GM23338 (cell line): ENCODE results near the gene OSER1. TPM values are rescaled to one million over a fixed set of nuclear protein-coding genes. Genes with fewer than 3 reads are reported as not detected.

Experiments
- ATAC-seq: fragments of 200-7000 bp; cut with Tn5 transposase; 3 replicates; pipeline ENCODE4 v1.9.1; 2020
- DNase-seq: peaks from one replicate; pipeline ENCODE4 v3.0.0-alpha.2; 2015; ENCODE audit warnings: low spot score
- H2AFZ ChIP-seq: fragments of 200-600 bp; sonication (generic); 2 replicates; pipeline ENCODE4 v1.8.0; 2016; ENCODE audit warnings: antibody characterized with exemption, mild to moderate bottlenecking, moderate library complexity
- H3F3A ChIP-seq: fragments of 200-600 bp; sonication (generic); replicated peaks from 2 replicates; pipeline ENCODE4 v1.8.0; 2017; ENCODE audit warnings: antibody characterized with exemption, mixed run types, low read depth
- H3K27ac ChIP-seq: fragments of 200-600 bp; sonication (generic); 2 replicates; pipeline ENCODE4 v1.6.1; 2016; ENCODE audit warnings: low read depth
- H3K27me3 ChIP-seq: fragments of 200-600 bp; sonication (generic); 2 replicates; pipeline ENCODE4 v1.8.0; 2016; ENCODE audit warnings: mild to moderate bottlenecking, mixed run types, moderate library complexity; ENCODE audit not compliant: insufficient read depth
- H3K36me3 ChIP-seq: fragments of 200-600 bp; sonication (generic); 2 replicates; pipeline ENCODE4 v1.8.0; 2016; ENCODE audit warnings: mild to moderate bottlenecking; ENCODE audit not compliant: insufficient read depth
- H3K4me1 ChIP-seq: fragments of 200-600 bp; sonication (generic); 2 replicates; pipeline ENCODE4 v1.8.0; 2016; ENCODE audit warnings: mild to moderate bottlenecking, moderate library complexity; ENCODE audit not compliant: insufficient read depth
- H3K4me2 ChIP-seq: fragments of 200-600 bp; sonication (generic); 2 replicates; pipeline ENCODE4 v1.7.1; 2017; ENCODE audit warnings: mixed run types
- H3K4me3 ChIP-seq: fragments of 200-600 bp; sonication (generic); 2 replicates; pipeline ENCODE4 v1.6.1; 2016; ENCODE audit warnings: mixed run types
- H3K79me2 ChIP-seq: fragments of 200-600 bp; sonication (generic); replicated peaks from 2 replicates; pipeline ENCODE4 v1.8.0; 2017; ENCODE audit warnings: mild to moderate bottlenecking; ENCODE audit not compliant: insufficient read depth
- H3K9me2 ChIP-seq: fragments of 200-600 bp; sonication (generic); 2 replicates; pipeline ENCODE4 v1.8.0; 2017; ENCODE audit not compliant: insufficient read depth
- H4K20me1 ChIP-seq: fragments of 200-600 bp; sonication (generic); replicated peaks from 2 replicates; pipeline ENCODE4 v1.8.0; 2017; ENCODE audit warnings: mild to moderate bottlenecking; ENCODE audit not compliant: insufficient read depth
- H3K27ac Mint-ChIP-seq: 2 replicates; pipeline ENCODE4 v1.8.0; 2020; ENCODE audit warnings: inconsistent platforms, mild to moderate bottlenecking, moderate library complexity, mixed read lengths
- H3K27me3 Mint-ChIP-seq: 3 replicates; pipeline ENCODE4 v1.8.0; 2022; ENCODE audit warnings: low read depth, mild to moderate bottlenecking, moderate library complexity, mixed read lengths, inconsistent platforms; ENCODE audit not compliant: insufficient read depth, poor library complexity
- H3K36me3 Mint-ChIP-seq: 3 replicates; pipeline ENCODE4 v1.8.0; 2021; ENCODE audit warnings: low read depth, mild to moderate bottlenecking, inconsistent platforms, moderate library complexity, mixed read lengths
- H3K4me1 Mint-ChIP-seq: 3 replicates; pipeline ENCODE4 v1.8.0; 2020; ENCODE audit warnings: mild to moderate bottlenecking, inconsistent platforms, mixed read lengths
- H3K4me3 Mint-ChIP-seq: 3 replicates; pipeline ENCODE4 v1.8.0; 2021; ENCODE audit warnings: moderate library complexity, mild to moderate bottlenecking, inconsistent platforms, mixed read lengths
- H3K9me3 Mint-ChIP-seq: 3 replicates; pipeline ENCODE4 v1.8.0; 2020; ENCODE audit warnings: moderate library complexity, mild to moderate bottlenecking, inconsistent platforms, mixed read lengths
- CREB1 ChIP-seq: fragments of 250-450 bp; sonication (Bioruptor Pico); IDR thresholded peaks from 2 replicates; pipeline ENCODE4 v1.5.0; 2020; ENCODE audit warnings: low read depth, mild to moderate bottlenecking, moderate library complexity
- EZH2 ChIP-seq: fragments of 200-600 bp; sonication (generic); IDR thresholded peaks from one replicate; pipeline ENCODE4 v1.8.0; 2017; ENCODE audit warnings: antibody characterized with exemption, mild to moderate bottlenecking, low read depth; ENCODE audit not compliant: unreplicated experiment
- EZH2phosphoT487 ChIP-seq: fragments of 200-600 bp; sonication (generic); IDR thresholded peaks from one replicate; pipeline ENCODE4 v1.8.1; 2018; ENCODE audit warnings: antibody characterized with exemption; ENCODE audit not compliant: unreplicated experiment
- JUNB ChIP-seq: IDR thresholded peaks from one replicate; pipeline ENCODE4 v1.6.1; 2016; ENCODE audit warnings: antibody characterized with exemption; ENCODE audit not compliant: unreplicated experiment
- NANOG ChIP-seq: IDR thresholded peaks from 2 replicates; pipeline ENCODE4 v1.6.1; 2016; ENCODE audit warnings: antibody characterized with exemption, borderline replicate concordance
- POLR2AphosphoS5 ChIP-seq: IDR thresholded peaks from 2 replicates; pipeline ENCODE4 v1.6.1; 2016; ENCODE audit warnings: antibody characterized with exemption, low read depth
- STAT1 ChIP-seq: IDR thresholded peaks from one replicate; pipeline ENCODE4 v1.6.1; 2016; ENCODE audit warnings: antibody characterized with exemption; ENCODE audit not compliant: unreplicated experiment
- ZNF114 ChIP-seq: fragments of 250-450 bp; sonication (Bioruptor Pico); IDR thresholded peaks from 2 replicates; pipeline ENCODE4 v1.5.0; 2020; ENCODE audit warnings: mild to moderate bottlenecking, moderate library complexity
- ZNF331 ChIP-seq: fragments of 250-450 bp; sonication (Bioruptor Pico); IDR thresholded peaks from 2 replicates; pipeline ENCODE4 v1.5.0; 2020; ENCODE audit warnings: low read depth, mild to moderate bottlenecking, moderate library complexity
- polyA plus RNA-seq: library from polyadenylated mRNA; unstranded; fragments of >200 nt; fragmentation: Nextera tagmentation; extraction: Ambion mirVana; gene quantifications from 2 replicates; pipeline ENCODE4 v1.2.1, GENCODE V29; 2016
- total RNA-seq: library from RNA; depleted of rRNA; stranded (reverse); fragments of >200 nt; shearing (Covaris generic); gene quantifications from 2 replicates; pipeline ENCODE4 v1.2.3, GENCODE V29; 2014
- TF ChIP-seq, protein P1 (sequence below), 2 experiments: fragments of 200-600 bp in 1 of 2; sonication (generic) in 1 of 2; conservative IDR thresholded peaks; 2 replicates each; pipeline versions ENCODE4 v1.5.1 to v1.6.1; 2016 to 2017; ENCODE audit warnings: antibody characterized with exemption in 2 of 2, low read depth in 2 of 2, mild to moderate bottlenecking in 2 of 2, moderate library complexity in 1 of 2
- TF ChIP-seq, protein P2 (sequence below): fragments of 250-450 bp; sonication (Bioruptor Pico); IDR thresholded peaks from 2 replicates; pipeline ENCODE4 v1.5.0; 2020; ENCODE audit warnings: mild to moderate bottlenecking, moderate library complexity
- TF ChIP-seq, protein P3 (sequence below): IDR thresholded peaks from 2 replicates; pipeline ENCODE4 v1.6.1; 2016; ENCODE audit warnings: antibody characterized with exemption
- TF ChIP-seq, protein P4 (sequence below): IDR thresholded peaks from one replicate; pipeline ENCODE4 v1.6.1; 2018; ENCODE audit warnings: antibody characterized with exemption; ENCODE audit not compliant: unreplicated experiment

The OSER1 gene
- total and polyA plus RNA-seq, 2 experiments from 2014 or later, result 25.2 to 31.1 TPM

DNA sequence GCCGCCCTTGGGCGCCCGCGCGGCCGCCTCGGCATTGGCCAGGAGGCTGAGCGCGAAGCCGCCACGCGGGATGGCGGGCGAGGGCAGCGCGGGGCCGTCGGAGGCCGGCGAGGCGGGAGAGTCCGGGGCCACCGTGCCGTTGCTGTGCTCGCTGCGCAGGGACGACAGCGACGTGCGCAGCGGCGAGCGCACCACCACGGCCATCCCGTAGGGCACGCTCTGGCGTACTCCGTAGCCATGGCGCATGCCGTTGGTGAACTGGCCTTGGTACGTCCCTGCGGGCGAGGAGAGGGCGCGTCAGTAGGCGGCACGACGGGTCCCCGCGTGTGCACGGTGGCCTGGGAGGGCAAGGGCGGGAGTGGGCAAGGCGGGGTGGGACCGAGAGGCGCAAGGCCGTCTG lies 50.4 kb downstream of the OSER1 start:
- Mint-ChIP-seq H3K27me3 (peaks cover 5% of the 10 kb centered on the region), H3K36me3 (no peaks in the 10 kb centered on the region; the same call in 2 of the 3 replicates), H3K4me1 (peaks cover 4% of the 10 kb centered on the region; the same call in 2 of the 3 replicates), H3K9me3 (no peaks in the 10 kb centered on the region; the same call in 2 of the 3 replicates), H3K4me3 (no peak overlapping the region), H3K27ac (no peak overlapping the region)
- H2AFZ ChIP-seq, result no peak overlapping the region
- peaks cover 5% of the 10 kb centered on the region; the same call in 1 of the 2 replicates for H3K9me2 ChIP-seq
- H3K4me1 ChIP-seq, result no peaks in the 10 kb centered on the region
- H3K4me2 ChIP-seq, result no peak overlapping the region
- TF ChIP-seq NANOG (no peak), POLR2AphosphoS5 (no peak), ZNF331 (no peak), EZH2phosphoT487 (no peak), EZH2 (no peak), ZNF114 (CRISPR knock-in tag) (no peak), JUNB (no peak), STAT1 (no peak), CREB1 (no peak)
- TF ChIP-seq, protein P1, sequence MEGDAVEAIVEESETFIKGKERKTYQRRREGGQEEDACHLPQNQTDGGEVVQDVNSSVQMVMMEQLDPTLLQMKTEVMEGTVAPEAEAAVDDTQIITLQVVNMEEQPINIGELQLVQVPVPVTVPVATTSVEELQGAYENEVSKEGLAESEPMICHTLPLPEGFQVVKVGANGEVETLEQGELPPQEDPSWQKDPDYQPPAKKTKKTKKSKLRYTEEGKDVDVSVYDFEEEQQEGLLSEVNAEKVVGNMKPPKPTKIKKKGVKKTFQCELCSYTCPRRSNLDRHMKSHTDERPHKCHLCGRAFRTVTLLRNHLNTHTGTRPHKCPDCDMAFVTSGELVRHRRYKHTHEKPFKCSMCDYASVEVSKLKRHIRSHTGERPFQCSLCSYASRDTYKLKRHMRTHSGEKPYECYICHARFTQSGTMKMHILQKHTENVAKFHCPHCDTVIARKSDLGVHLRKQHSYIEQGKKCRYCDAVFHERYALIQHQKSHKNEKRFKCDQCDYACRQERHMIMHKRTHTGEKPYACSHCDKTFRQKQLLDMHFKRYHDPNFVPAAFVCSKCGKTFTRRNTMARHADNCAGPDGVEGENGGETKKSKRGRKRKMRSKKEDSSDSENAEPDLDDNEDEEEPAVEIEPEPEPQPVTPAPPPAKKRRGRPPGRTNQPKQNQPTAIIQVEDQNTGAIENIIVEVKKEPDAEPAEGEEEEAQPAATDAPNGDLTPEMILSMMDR (conservative IDR thresholded peaks at IDR 0.05; ENCODE audit: low read depth in 2 of 2), result no peak
- TF ChIP-seq, protein P2, sequence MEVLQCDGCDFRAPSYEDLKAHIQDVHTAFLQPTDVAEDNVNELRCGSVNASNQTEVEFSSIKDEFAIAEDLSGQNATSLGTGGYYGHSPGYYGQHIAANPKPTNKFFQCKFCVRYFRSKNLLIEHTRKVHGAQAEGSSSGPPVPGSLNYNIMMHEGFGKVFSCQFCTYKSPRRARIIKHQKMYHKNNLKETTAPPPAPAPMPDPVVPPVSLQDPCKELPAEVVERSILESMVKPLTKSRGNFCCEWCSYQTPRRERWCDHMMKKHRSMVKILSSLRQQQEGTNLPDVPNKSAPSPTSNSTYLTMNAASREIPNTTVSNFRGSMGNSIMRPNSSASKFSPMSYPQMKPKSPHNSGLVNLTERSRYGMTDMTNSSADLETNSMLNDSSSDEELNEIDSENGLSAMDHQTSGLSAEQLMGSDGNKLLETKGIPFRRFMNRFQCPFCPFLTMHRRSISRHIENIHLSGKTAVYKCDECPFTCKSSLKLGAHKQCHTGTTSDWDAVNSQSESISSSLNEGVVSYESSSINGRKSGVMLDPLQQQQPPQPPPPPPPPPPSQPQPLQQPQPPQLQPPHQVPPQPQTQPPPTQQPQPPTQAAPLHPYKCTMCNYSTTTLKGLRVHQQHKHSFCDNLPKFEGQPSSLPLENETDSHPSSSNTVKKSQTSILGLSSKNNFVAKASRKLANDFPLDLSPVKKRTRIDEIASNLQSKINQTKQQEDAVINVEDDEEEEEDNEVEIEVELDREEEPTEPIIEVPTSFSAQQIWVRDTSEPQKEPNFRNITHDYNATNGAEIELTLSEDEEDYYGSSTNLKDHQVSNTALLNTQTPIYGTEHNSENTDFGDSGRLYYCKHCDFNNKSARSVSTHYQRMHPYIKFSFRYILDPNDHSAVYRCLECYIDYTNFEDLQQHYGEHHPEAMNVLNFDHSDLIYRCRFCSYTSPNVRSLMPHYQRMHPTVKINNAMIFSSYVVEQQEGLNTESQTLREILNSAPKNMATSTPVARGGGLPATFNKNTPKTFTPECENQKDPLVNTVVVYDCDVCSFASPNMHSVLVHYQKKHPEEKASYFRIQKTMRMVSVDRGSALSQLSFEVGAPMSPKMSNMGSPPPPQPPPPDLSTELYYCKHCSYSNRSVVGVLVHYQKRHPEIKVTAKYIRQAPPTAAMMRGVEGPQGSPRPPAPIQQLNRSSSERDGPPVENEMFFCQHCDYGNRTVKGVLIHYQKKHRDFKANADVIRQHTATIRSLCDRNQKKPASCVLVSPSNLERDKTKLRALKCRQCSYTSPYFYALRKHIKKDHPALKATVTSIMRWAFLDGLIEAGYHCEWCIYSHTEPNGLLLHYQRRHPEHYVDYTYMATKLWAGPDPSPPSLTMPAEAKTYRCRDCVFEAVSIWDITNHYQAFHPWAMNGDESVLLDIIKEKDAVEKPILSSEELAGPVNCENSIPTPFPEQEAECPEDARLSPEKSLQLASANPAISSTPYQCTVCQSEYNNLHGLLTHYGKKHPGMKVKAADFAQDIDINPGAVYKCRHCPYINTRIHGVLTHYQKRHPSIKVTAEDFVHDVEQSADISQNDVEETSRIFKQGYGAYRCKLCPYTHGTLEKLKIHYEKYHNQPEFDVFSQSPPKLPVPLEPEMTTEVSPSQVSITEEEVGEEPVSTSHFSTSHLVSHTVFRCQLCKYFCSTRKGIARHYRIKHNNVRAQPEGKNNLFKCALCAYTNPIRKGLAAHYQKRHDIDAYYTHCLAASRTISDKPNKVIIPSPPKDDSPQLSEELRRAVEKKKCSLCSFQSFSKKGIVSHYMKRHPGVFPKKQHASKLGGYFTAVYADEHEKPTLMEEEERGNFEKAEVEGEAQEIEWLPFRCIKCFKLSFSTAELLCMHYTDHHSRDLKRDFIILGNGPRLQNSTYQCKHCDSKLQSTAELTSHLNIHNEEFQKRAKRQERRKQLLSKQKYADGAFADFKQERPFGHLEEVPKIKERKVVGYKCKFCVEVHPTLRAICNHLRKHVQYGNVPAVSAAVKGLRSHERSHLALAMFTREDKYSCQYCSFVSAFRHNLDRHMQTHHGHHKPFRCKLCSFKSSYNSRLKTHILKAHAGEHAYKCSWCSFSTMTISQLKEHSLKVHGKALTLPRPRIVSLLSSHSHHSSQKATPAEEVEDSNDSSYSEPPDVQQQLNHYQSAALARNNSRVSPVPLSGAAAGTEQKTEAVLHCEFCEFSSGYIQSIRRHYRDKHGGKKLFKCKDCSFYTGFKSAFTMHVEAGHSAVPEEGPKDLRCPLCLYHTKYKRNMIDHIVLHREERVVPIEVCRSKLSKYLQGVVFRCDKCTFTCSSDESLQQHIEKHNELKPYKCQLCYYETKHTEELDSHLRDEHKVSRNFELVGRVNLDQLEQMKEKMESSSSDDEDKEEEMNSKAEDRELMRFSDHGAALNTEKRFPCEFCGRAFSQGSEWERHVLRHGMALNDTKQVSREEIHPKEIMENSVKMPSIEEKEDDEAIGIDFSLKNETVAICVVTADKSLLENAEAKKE (CRISPR knock-in tag), result no peak
- TF ChIP-seq, protein P3, sequence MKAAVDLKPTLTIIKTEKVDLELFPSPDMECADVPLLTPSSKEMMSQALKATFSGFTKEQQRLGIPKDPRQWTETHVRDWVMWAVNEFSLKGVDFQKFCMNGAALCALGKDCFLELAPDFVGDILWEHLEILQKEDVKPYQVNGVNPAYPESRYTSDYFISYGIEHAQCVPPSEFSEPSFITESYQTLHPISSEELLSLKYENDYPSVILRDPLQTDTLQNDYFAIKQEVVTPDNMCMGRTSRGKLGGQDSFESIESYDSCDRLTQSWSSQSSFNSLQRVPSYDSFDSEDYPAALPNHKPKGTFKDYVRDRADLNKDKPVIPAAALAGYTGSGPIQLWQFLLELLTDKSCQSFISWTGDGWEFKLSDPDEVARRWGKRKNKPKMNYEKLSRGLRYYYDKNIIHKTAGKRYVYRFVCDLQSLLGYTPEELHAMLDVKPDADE, result no peak
- TF ChIP-seq, protein P4, sequence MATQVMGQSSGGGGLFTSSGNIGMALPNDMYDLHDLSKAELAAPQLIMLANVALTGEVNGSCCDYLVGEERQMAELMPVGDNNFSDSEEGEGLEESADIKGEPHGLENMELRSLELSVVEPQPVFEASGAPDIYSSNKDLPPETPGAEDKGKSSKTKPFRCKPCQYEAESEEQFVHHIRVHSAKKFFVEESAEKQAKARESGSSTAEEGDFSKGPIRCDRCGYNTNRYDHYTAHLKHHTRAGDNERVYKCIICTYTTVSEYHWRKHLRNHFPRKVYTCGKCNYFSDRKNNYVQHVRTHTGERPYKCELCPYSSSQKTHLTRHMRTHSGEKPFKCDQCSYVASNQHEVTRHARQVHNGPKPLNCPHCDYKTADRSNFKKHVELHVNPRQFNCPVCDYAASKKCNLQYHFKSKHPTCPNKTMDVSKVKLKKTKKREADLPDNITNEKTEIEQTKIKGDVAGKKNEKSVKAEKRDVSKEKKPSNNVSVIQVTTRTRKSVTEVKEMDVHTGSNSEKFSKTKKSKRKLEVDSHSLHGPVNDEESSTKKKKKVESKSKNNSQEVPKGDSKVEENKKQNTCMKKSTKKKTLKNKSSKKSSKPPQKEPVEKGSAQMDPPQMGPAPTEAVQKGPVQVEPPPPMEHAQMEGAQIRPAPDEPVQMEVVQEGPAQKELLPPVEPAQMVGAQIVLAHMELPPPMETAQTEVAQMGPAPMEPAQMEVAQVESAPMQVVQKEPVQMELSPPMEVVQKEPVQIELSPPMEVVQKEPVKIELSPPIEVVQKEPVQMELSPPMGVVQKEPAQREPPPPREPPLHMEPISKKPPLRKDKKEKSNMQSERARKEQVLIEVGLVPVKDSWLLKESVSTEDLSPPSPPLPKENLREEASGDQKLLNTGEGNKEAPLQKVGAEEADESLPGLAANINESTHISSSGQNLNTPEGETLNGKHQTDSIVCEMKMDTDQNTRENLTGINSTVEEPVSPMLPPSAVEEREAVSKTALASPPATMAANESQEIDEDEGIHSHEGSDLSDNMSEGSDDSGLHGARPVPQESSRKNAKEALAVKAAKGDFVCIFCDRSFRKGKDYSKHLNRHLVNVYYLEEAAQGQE, result no peak
- ATAC-seq (no peak), DNase-seq (no peak)
- no peak overlapping the region for H3K27ac ChIP-seq
- no peaks in the 10 kb centered on the region for H3K36me3 ChIP-seq
- H3K4me3 ChIP-seq, result no peak overlapping the region
- no peaks in the 10 kb centered on the region for H4K20me1 ChIP-seq
- H3K79me2 ChIP-seq, result no peaks in the 10 kb centered on the region
- no peaks in the 10 kb centered on the region for H3K27me3 ChIP-seq
- H3F3A ChIP-seq, result no peaks in the 10 kb centered on the region
